Upper lobe of left lung (tissue), 4 donors: ENCODE measurements around the gene TRAF2.

Source experiments
- POLR2AphosphoS5 ChIP-seq, 2 donors: sonication (generic); formaldehyde crosslinking; IDR thresholded peaks; one replicate each; pipeline ENCODE4 v1.5.1; 2017; ENCODE audit warnings: antibody characterized with exemption in 2 of 2
- TF ChIP-seq, protein P1 (sequence below), 6 experiments: fragments of 450-650 bp in 4 of 6; fragments of 200-600 bp in 2 of 6; sonication (generic) in 2 of 6; IDR thresholded peaks; one replicate each; pipeline ENCODE4 v1.5.1; 2016 to 2019; ENCODE audit warnings: antibody characterized with exemption in 6 of 6

DNA sequence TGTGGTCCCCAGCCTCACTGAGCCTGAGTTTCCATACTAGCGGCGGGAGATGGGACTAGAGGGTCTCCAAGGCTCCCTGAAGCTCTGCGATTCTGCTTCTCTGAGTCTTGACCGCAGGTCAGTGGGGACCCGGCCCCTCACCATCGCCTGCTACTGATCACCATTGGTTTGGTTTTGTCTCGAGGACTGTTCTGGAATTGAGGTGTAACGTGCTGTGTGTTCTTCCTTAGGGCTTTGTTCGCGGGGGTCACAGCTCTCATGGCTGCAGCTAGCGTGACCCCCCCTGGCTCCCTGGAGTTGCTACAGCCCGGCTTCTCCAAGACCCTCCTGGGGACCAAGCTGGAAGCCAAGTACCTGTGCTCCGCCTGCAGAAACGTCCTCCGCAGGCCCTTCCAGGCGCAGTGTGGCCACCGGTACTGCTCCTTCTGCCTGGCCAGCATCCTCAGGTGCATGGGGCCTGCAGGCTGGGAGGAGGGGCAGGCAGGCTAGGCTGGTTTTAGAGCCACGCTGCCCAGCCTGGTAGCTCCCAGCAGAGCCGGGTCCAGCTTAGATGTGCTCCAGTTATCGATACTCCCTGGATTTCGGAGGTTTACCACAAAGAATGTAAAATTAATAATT is 12.3 kb downstream of the TRAF2 start:
- TF ChIP-seq, protein P1, sequence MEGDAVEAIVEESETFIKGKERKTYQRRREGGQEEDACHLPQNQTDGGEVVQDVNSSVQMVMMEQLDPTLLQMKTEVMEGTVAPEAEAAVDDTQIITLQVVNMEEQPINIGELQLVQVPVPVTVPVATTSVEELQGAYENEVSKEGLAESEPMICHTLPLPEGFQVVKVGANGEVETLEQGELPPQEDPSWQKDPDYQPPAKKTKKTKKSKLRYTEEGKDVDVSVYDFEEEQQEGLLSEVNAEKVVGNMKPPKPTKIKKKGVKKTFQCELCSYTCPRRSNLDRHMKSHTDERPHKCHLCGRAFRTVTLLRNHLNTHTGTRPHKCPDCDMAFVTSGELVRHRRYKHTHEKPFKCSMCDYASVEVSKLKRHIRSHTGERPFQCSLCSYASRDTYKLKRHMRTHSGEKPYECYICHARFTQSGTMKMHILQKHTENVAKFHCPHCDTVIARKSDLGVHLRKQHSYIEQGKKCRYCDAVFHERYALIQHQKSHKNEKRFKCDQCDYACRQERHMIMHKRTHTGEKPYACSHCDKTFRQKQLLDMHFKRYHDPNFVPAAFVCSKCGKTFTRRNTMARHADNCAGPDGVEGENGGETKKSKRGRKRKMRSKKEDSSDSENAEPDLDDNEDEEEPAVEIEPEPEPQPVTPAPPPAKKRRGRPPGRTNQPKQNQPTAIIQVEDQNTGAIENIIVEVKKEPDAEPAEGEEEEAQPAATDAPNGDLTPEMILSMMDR (IDR thresholded peaks at IDR 0.05) = no peak
- no peak for TF ChIP-seq POLR2AphosphoS5 (IDR thresholded peaks at IDR 0.05)
